Tibial artery (tissue), 4 donors: ENCODE results near the gene POLD2.

ENCODE experiments used
- DNase-seq, 2 donors: peaks; one replicate each; pipeline ENCODE4 v3.0.0-alpha.2; 2019
- H3K27ac ChIP-seq, 2 donors: fragments of 200-600 bp; sonication (generic) in 1 of 2; 1 replicate in 1 of 2; 2 replicates in 1 of 2; pipeline ENCODE4 v1.5.1; 2018 to 2019; ENCODE audit warnings: mild to moderate bottlenecking in 1 of 2
- H3K27me3 ChIP-seq, 2 donors: fragments of 200-600 bp; sonication (generic) in 1 of 2; one replicate each; pipeline versions ENCODE4 v1.5.1 to v1.6.0; 2016 to 2019
- H3K36me3 ChIP-seq, 3 donors: fragments of 200-600 bp; sonication (generic) in 2 of 3; one replicate each; pipeline ENCODE4 v1.5.1; 2016 to 2019; ENCODE audit warnings: mild to moderate bottlenecking in 2 of 3
- H3K4me1 ChIP-seq, 4 donors: fragments of 200-600 bp; sonication (generic) in 2 of 4; 1 replicate in 3 of 4; 2 replicates in 1 of 4; pipeline ENCODE4 v1.5.1; 2016 to 2019
- H3K4me3 ChIP-seq, 2 donors: fragments of 200-600 bp; sonication (generic) in 1 of 2; 1 replicate in 1 of 2; 2 replicates in 1 of 2; pipeline ENCODE4 v1.5.1; 2018 to 2019; ENCODE audit warnings: mild to moderate bottlenecking in 2 of 2
- H3K9me3 ChIP-seq, 3 donors: fragments of 200-600 bp; sonication (generic) in 1 of 3; one replicate each; pipeline ENCODE4 v1.5.1; 2016 to 2019
- intact Hi-C: fragments of 100-400 bp; cut with DNase I; formaldehyde crosslinking; loops from one replicate; pipeline ENCODE4 v1.15.0; 2023; ENCODE audit warnings: low total_unique reads
- TF ChIP-seq, protein P1 (sequence below), 2 experiments: fragments of 200-600 bp in 1 of 2; fragments of 450-650 bp in 1 of 2; IDR thresholded peaks; one replicate each; pipeline ENCODE4 v1.5.1; 2017 to 2019; ENCODE audit warnings: antibody characterized with exemption in 2 of 2, mild to moderate bottlenecking in 1 of 2, moderate library complexity in 1 of 2

POLD2 gene

DNA sequence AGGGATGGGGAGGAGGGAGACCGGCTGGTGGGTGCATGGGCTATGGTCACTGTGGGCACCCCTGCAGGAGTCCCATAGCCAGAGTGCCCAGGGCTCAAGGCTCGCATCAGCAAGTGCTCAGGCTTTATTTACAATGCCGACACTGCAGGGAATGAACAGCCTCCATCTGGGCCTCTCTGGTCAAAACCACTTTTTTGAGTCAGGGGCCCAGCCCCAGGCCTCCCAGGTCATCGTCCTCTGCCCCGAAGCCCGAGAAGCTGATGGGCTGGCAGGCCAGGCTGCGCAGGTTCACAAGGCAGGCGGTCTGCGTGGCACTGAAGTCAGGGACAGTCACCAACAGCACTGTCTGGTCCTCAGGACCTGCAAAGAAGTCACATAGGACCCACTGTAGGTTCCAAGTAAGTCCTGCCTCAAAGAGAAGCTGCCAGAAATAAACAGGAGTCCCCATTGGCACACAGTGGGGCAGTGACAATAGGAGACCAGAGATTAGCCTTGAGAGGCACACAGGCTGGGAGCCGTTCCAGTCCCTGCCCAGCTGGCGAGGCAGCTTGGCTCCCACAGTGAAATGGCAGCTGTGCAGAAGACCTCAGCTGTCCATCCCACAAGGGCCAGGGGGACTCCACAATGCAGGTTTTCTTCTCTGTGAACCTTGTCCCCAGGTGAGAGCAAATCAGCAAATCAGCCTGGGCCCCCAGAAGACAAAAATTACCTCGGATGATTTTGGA lies 8.6 kb downstream of the POLD2 start:
- H3K36me3 ChIP-seq, result peaks cover 24 to 100% (median 75%) of the 10 kb centered on the region in 3 donors
- no peaks in the 10 kb centered on the region for H3K27me3 ChIP-seq
- TF ChIP-seq, protein P1, sequence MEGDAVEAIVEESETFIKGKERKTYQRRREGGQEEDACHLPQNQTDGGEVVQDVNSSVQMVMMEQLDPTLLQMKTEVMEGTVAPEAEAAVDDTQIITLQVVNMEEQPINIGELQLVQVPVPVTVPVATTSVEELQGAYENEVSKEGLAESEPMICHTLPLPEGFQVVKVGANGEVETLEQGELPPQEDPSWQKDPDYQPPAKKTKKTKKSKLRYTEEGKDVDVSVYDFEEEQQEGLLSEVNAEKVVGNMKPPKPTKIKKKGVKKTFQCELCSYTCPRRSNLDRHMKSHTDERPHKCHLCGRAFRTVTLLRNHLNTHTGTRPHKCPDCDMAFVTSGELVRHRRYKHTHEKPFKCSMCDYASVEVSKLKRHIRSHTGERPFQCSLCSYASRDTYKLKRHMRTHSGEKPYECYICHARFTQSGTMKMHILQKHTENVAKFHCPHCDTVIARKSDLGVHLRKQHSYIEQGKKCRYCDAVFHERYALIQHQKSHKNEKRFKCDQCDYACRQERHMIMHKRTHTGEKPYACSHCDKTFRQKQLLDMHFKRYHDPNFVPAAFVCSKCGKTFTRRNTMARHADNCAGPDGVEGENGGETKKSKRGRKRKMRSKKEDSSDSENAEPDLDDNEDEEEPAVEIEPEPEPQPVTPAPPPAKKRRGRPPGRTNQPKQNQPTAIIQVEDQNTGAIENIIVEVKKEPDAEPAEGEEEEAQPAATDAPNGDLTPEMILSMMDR (IDR thresholded peaks at IDR 0.05), result no peak
- H3K27ac ChIP-seq, result peak overlapping the region; percentile 98 to 100
- no peaks in the 10 kb centered on the region for H3K9me3 ChIP-seq
- peaks cover 0 to 48% (median 45%) of the 10 kb centered on the region in 4 donors for H3K4me1 ChIP-seq
- intact Hi-C loops, result loop anchor here (5.0 kb wide), 1 partner anchor 37 kb away; no protein-coding TSS in a partner anchor
- H3K4me3 ChIP-seq, result no peak overlapping the region
- peak in 1 of 2 donors; percentile 77 for DNase-seq

DNA sequence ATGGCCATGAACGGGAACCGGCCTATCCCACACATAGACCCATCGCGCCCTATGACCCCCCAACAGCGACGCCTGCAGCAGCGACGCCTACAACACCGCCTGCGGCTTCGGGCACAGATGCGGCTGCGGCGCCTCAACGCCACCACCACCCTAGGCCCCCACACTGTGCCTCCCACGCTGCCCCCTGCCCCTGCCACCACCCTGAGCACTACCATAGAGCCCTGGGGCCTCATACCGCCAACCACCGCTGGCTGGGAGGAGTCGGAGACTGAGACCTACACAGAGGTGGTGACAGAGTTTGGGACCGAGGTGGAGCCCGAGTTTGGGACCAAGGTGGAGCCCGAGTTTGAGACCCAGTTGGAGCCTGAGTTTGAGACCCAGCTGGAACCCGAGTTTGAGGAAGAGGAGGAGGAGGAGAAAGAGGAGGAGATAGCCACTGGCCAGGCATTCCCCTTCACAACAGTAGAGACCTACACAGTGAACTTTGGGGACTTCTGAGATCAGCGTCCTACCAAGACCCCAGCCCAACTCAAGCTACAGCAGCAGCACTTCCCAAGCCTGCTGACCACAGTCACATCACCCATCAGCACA lies 9.5 kb downstream of the POLD2 start:
- Histone ChIP-seq H3K9me3 (no peaks in the 10 kb centered on the region), H3K4me1 (peaks cover under 1 to 57% (median 54%) of the 10 kb centered on the region in 4 donors), H3K27me3 (no peaks in the 10 kb centered on the region), H3K36me3 (peaks cover 31 to 100% (median 84%) of the 10 kb centered on the region in 3 donors), H3K27ac (peak overlapping the region; percentile 98 to 100), H3K4me3 (no peak overlapping the region)
- TF ChIP-seq, protein P1 (IDR thresholded peaks at IDR 0.05), result no peak
- no peak for DNase-seq
- intact Hi-C loops, result no loop called here

DNA sequence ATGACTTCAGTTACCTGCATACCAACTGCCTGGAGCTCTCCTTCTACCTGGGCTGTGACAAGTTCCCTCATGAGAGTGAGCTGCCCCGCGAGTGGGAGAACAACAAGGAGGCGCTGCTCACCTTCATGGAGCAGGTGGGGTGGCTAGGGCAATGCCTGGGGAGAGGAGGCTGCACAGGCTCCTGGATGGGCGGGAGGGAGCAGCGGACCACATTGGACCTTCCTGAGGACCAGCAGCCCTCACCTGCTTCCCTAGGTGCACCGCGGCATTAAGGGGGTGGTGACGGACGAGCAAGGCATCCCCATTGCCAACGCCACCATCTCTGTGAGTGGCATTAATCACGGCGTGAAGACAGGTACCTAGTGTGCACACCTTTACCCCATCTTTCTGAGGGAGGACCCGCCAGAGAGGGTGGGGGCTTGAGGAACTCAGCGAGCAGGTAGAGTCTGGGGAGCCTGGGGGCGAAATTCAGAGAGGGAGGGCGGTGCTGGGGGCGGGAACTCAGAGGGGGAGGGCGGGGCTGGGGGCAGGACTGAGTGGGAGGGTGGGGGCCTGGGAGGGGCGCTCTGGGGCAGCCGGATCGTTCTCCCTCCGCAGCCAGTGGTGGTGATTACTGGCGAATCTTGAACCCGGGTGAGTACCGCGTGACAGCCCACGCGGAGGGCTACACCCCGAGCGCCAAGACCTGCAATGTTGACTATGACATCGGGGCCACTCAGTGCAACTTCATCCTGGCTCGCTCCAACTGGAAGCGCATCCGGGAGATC lies 10.2 kb downstream of the POLD2 start:
- Histone ChIP-seq H3K4me3 (no peak overlapping the region), H3K27me3 (no peaks in the 10 kb centered on the region), H3K27ac (peak overlapping the region; percentile 98 to 100), H3K36me3 (peaks cover 31 to 100% (median 86%) of the 10 kb centered on the region in 3 donors), H3K9me3 (no peaks in the 10 kb centered on the region), H3K4me1 (peaks cover 7 to 64% (median 61%) of the 10 kb centered on the region in 4 donors)
- DNase-seq, result no peak
- TF ChIP-seq, protein P1 (IDR thresholded peaks at IDR 0.05), result no peak
- intact Hi-C loops, result no loop called here

DNA sequence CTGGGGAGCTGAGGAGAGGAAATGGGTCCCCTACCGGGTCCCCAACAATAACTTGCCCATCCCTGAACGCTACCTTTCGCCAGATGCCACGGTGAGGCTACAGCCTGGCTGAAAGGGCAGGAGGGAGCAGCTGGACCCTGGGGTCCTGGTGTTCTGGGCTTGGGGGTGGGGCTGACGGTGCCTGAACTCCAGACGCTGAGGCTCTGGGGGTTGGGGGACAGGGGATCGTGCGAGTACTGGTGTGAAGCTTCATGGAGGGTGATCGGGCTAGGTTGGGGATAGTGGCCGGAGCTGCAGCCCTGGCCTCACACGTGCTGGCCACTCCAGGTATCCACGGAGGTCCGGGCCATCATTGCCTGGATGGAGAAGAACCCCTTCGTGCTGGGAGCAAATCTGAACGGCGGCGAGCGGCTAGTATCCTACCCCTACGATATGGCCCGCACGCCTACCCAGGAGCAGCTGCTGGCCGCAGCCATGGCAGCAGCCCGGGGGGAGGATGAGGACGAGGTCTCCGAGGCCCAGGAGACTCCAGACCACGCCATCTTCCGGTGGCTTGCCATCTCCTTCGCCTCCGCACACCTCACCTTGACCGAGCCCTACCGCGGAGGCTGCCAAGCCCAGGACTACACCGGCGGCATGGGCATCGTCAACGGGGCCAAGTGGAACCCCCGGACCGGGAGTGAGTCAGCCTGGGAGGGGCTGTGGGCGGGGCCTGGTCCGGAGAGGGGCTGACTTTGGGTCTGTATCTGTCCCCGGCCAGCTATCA lies 10.9 kb downstream of the POLD2 start:
- DNase-seq, result no peak
- H3K27me3 ChIP-seq, result no peaks in the 10 kb centered on the region
- H3K27ac ChIP-seq, result peak overlapping the region; percentile 98 to 100
- peaks cover 31 to 100% (median 86%) of the 10 kb centered on the region in 3 donors for H3K36me3 ChIP-seq
- H3K9me3 ChIP-seq, result no peaks in the 10 kb centered on the region
- TF ChIP-seq, protein P1 (IDR thresholded peaks at IDR 0.05), result no peak
- H3K4me1 ChIP-seq, result peaks cover 7 to 71% (median 69%) of the 10 kb centered on the region in 4 donors
- intact Hi-C loops, result no loop called here
- no peak overlapping the region for H3K4me3 ChIP-seq

DNA sequence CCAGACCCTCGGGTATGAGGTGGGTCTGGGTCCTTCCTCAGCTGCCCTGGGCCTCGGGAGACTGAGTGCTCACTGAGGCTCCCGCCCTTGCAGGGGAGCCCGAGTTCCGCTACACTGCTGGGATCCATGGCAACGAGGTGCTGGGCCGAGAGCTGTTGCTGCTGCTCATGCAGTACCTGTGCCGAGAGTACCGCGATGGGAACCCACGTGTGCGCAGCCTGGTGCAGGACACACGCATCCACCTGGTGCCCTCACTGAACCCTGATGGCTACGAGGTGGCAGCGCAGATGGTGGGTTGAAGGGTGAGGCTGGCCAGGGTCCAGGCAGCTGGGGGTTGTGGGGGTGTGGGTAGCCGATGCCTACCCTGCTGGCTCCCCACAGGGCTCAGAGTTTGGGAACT lies 11.6 kb downstream of the POLD2 start:
- Histone ChIP-seq H3K27me3 (no peaks in the 10 kb centered on the region), H3K27ac (peak overlapping the region; percentile 98 to 100), H3K4me3 (no peak overlapping the region), H3K4me1 (peaks cover 7 to 78% (median 75%) of the 10 kb centered on the region in 4 donors), H3K36me3 (peaks cover 31 to 99% (median 86%) of the 10 kb centered on the region in 3 donors), H3K9me3 (no peaks in the 10 kb centered on the region)
- DNase-seq, result no peak
- TF ChIP-seq, protein P1 (IDR thresholded peaks at IDR 0.05), result no peak
- intact Hi-C loops, result no loop called here
